ENCODE data around the gene ITPRID1.

ITPRID1 gene

DNA sequence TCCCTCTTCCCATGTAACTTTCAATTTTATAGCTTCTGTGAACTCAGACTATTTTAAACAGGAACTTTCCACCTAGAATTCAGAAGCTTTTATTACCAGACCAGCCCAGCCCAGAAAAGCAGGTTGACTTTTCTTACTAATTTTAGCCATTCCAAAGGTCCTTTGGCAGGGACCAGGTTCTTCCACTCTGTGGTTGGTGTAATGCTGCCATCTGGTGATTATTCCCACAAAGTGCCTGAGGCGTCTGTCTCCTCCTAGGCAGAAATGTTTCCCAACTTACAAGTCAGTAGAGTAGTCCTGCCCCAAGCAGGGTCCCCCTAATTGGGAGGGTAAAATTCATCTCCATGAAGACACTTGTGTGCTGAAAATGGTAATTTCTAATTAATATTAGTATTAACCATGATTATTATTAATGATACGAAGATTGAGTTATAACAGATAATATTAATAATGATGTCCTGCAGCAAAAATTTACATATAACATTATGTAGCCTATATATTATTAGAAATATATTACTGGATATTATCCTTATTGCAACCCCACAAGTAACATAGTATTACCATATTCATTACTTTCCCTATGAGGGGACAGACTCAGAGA lies 120.1 kb downstream of the ITPRID1 start:
- no peak for DNase-seq (ENCODE audit: low spot score)

- no peak for DNase-seq (ENCODE audit: low spot score)
Observed at GRCh38 chr7:31640381-31640780, 126.5 kb downstream of the ITPRID1 start.

- DNase-seq (ENCODE audit: low spot score), result no peak
Observed at GRCh38 chr7:31642681-31643115, 128.8 kb downstream of the ITPRID1 start.

GRCh38 chr7:31646942-31647341 lies 133.1 kb downstream of the ITPRID1 start:
- DNase-seq (ENCODE audit: low spot score), result no peak

DNA sequence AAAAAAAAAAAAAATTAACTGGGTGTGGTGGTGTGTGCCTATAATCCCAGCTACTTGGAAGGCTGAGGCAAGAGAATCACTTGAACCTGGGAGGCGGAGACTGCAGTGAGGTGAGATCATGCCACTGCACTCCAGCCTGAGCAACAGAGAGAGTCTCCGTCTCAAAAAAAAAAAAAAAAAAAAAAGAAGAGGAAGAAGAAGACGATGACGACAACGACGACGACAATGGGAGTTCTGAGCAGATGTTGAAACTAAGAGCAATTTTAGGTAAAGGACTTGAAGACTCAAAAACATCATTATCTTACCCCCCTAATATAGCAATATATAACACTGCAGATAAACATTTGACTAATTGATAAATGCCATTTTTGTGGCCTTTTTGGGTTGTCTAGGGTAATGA lies 133.6 kb downstream of the ITPRID1 start:
- DNase-seq (ENCODE audit: low spot score), result no peak

GRCh38 chr7:31648288-31648687 lies 134.4 kb downstream of the ITPRID1 start:
- DNase-seq (ENCODE audit: low spot score), result no peak

DNA sequence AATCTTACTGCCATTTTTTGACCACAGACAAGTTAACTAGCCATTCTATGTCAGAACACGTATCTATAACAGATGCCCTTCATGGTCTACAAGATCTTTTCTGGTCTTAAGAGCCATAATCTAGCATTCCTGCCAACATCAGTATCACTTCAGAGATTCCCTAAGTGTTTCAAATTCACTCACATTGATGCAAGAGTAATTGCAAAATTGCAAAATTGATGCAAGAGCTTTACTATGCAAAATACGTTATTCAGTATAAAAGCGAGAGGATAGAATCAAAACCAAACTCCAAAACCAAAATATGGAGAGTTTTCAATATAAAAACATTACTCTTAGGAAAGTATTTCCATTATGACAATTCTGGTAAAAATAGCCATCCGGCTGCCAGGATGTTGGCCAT lies 135.0 kb downstream of the ITPRID1 start:
- no peak for DNase-seq (ENCODE audit: low spot score)

GRCh38 chr7:31651234-31652062 lies 137.6 kb downstream of the ITPRID1 start:
- DNase-seq (ENCODE audit: low spot score), result no peak

- DNase-seq (ENCODE audit: low spot score), result no peak
Observed at GRCh38 chr7:31652063-31652326, 138.1 kb downstream of the ITPRID1 start.

DNA sequence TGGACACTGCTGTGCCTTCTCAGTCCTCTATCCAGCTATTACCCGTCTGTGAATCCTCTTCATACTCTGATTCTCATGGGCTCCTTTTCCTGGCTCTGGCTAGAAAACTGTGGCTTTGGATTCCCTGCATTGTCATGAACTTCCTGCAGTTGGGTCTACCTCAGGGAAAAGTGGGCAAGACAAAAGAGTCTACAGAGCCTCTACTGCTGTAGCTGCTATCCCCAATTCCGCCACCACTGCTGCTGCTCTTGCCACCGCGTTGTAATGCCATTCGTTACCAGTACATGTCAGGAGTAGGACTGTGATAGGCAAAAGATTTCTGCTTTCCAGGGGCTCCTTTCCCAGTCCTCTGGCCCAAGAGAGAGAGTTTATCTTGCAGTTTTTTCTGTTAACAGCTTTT lies 149.2 kb downstream of the ITPRID1 start:
- no peak for DNase-seq (ENCODE audit: low spot score)

GRCh38 chr7:31664890-31665289 lies 151.0 kb downstream of the ITPRID1 start:
- no peak for DNase-seq (ENCODE audit: low spot score)

- no peak for DNase-seq (ENCODE audit: low spot score)
Observed at GRCh38 chr7:31665546-31665945, 151.7 kb downstream of the ITPRID1 start.

DNA sequence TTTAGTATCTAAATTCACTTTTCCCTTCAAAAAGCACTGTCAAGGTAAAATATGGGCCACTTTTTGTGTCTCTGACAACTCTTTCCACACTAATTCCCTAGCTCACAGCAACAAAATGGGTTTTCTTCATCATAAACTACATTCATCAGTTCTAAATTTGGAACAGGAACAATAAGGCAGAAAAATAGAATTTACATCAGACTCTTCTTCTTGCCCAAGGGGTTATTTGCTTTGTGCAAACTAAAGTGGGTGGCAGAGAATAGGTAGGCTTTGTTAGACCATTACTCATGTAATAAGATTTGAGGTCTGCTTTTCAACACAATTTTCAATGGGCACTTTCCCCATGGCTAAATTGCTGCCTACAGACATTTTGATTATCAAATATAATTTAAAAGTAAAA lies 155.6 kb downstream of the ITPRID1 start:
- no peak for DNase-seq (ENCODE audit: low spot score)

GRCh38 chr7:31679574-31680305 lies 165.8 kb downstream of the ITPRID1 start:
- no peak for DNase-seq (ENCODE audit: low spot score)

DNA sequence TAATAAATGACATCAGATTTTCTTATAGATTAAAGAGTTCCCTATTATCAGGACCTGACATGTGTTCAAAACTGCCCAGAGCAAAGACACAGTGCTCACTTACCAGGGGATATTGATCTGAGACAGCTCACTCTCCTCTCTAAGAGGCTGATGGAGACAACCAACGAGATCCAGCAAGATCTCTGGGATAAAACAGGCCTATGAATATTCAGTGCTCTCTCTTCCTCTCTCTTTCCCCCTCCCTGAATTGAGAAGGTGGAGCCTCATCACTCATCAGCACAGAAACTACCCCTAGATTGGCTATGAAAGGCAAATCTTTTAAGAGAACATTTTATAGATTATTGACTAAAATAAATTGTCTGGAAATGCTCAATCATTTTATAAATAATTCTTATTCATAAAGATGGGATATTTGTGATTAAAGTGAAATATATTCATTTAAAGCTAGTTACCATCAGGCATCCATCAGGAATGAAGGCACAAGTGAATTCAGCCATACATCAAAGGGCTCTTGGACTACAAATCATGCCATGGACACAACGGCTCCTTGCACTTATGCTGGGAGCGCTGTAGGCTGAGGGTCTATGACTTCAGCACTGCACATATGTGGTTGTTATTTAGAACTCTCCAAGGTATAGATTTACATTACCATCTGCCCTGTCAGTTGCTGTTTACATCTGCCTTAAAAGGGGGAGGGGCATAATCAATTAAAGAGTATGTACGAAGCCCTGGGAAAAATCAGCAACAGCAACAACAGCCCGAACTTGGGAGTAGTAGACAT lies 169.7 kb downstream of the ITPRID1 start:
- no peak for DNase-seq (ENCODE audit: low spot score)

DNA sequence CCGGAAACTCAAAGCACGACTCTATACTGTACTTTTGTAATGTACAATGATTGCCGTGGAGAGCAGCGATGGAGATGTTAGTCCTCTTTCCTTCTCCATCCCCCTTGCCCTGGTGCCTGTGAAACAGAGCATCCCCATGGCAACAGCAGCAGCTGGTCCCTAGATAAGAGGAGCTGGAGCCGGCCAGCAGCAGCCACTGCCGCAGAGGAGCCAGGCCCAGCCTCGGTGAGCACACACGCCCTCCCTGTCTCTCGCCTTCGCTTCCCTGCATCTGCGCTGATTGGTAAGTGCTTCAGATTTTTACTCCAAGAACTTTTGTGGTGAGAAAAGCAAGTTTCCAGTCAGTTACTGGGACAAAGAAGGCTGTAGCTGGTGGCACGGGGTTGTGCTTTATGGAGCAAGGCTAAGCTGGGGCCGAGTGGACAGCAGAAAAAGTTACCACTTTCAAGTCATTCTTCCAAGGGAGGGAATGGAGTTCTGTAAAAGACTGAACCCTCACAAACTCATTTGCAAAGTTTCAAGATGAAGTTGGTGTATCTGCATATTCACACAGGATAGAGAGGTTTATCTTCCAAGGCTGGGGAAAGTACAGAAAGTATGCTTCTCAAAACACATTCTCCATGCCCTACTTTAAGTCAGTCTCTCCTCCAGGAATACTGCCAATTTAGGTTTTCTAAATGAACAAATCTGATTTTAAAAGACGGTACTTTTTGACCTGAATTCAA lies 173.3 kb downstream of the ITPRID1 start, which contains the start of gene PPP1R17:
TSS of gene PPP1R17 (plus strand) at position 192 of the 725 bp plus-strand sequence. CDS start 5,227 bp downstream, outside the sequence.
- DNase-seq (ENCODE audit: low spot score), result no peak

DNA sequence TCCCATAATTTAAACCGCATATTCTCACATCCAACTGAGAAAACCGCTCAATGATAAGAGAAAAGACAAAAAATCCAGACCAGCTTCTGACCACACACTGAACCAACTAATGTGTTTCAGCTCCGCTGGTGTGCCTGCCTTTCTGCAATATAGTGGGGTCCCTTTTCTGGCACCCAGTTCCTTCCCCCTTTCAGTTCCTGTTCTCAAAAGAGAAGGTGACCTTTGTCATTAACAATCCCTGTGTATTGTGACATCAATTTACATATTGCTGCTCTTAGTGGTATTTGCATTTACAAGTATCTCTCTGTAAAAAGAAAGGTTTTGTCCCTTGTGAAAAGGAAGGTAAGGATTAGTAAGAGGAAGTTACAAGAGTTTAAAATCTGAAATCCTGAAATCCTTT lies 174.5 kb downstream of the ITPRID1 start:
- no peak for DNase-seq (ENCODE audit: low spot score)

GRCh38 chr7:31688996-31689395 lies 175.1 kb downstream of the ITPRID1 start:
- DNase-seq (ENCODE audit: low spot score), result no peak

DNA sequence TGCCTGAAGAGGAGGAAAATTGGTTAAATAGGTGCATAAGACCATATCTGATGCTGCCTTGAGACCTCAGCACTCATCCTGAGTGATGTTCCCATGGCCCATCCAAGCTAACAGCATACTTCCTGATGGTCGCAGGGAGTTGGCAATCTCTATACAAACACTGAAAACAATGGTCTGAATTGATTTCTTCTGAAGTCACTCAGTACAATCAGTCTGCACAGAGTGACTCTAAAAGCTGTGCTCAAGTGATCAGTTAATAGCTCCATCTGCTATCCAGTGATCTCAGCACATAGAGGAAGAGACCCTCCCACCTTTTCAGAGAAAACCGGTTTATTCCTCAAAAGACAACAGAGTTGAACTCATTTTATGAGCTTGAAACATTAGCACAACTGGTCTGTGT lies 177.0 kb downstream of the ITPRID1 start:
- no peak for DNase-seq (ENCODE audit: low spot score)

DNA sequence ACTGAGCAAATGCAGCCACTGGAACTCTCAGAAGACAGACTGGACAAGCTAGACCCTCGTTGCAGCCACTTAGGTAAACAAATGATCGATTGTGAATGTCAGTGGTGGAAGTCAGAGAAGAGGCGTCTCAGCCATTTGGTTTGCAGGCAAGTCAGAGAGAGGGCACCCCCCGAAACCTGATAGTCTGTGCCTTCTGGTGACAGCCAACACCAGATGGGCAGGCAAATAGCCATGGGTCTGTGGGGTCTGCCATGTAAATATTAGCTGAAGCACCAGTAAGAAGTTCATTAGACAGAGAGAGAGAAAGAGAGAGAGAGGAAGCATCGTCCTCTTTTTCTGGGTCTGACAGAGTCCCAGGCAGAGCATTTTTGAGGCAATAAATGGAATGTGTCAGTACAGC lies 178.6 kb downstream of the ITPRID1 start:
- DNase-seq (ENCODE audit: low spot score), result no peak

DNA sequence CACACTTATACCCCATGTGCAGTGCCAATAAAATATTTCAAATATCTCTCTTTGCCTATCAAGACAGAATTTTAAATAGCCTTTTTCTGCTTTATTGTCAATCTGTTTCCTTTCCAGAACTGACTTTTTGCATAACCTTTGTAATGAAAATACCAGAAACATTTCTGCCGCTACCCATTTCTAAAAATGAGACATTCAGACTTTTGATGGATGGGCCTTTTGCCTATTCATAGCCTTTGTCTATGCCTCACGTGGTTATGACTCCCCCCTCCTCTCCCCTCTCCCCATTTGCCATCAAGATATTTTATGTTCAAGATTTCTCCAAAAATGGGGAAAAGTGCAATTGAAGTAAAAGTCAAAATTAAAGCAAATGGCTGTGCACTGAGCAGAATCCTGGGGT lies 179.0 kb downstream of the ITPRID1 start:
- DNase-seq (ENCODE audit: low spot score), result no peak
